Lung (tissue), 12 donors: ENCODE data around the gene KCNMA1. TPM values are rescaled to one million over a fixed set of nuclear protein-coding genes. Genes with fewer than 3 reads are reported as not detected.

Experiments
- ATAC-seq: fragments of 200-7000 bp; cut with Tn5 transposase; one replicate; pipeline ENCODE4 v1.9.1; 2020; ENCODE audit warnings: moderate number of reproducible peaks; ENCODE audit not compliant: insufficient read depth, low FRiP score
- DNase-seq, 3 donors: peaks; one replicate each; pipeline ENCODE4 v3.0.0-alpha.2; 2013 to 2017
- H3K27ac ChIP-seq, 2 donors: one replicate each; pipeline ENCODE4 v1.5.1; 2013; ENCODE audit warnings: mild to moderate bottlenecking in 2 of 2, moderate library complexity in 2 of 2, control low read depth in 1 of 2, inconsistent platforms in 1 of 2, low read depth in 1 of 2, low read length in 1 of 2
- H3K27me3 ChIP-seq, 3 donors: one replicate each; pipeline ENCODE4 v1.5.1; 2013; ENCODE audit warnings: low read length in 2 of 3; ENCODE audit not compliant: control insufficient read depth in 3 of 3, insufficient read depth in 3 of 3
- H3K36me3 ChIP-seq, 4 donors: one replicate each; pipeline ENCODE4 v1.5.1; 2013; ENCODE audit warnings: low read length in 4 of 4, mild to moderate bottlenecking in 1 of 4, moderate library complexity in 1 of 4; ENCODE audit not compliant: control insufficient read depth in 4 of 4, insufficient read depth in 4 of 4
- H3K4me1 ChIP-seq, 5 donors: one replicate each; pipeline ENCODE4 v1.5.1; 2013; ENCODE audit warnings: low read length in 5 of 5, mild to moderate bottlenecking in 2 of 5, moderate library complexity in 1 of 5; ENCODE audit not compliant: control insufficient read depth in 5 of 5, insufficient read depth in 5 of 5
- H3K4me3 ChIP-seq: one replicate; pipeline ENCODE4 v1.5.1; 2013; ENCODE audit warnings: mild to moderate bottlenecking, control low read depth, moderate library complexity
- H3K9ac ChIP-seq, 2 donors: one replicate each; pipeline ENCODE4 v1.5.1; 2013; ENCODE audit warnings: low read length in 2 of 2, control low read depth in 1 of 2; ENCODE audit not compliant: insufficient read depth in 1 of 2
- H3K9me3 ChIP-seq, 4 donors: one replicate each; pipeline ENCODE4 v1.5.1; 2013; ENCODE audit warnings: low read length in 3 of 4, mild to moderate bottlenecking in 1 of 4, moderate library complexity in 1 of 4; ENCODE audit not compliant: control insufficient read depth in 4 of 4, insufficient read depth in 3 of 4
- CTCF ChIP-seq: IDR thresholded peaks from 2 replicates; pipeline ENCODE4 v1.5.1; 2012; ENCODE audit warnings: mild to moderate bottlenecking; ENCODE audit errors: control extremely low read depth, extremely low read depth
- whole genome bisulfite sequencing, 2 donors: extraction: QIAGEN DNeasy Blood & Tissue Kit; methylation state at CpG; one replicate each; pipeline ENCODE4 v1.1.7; 2013; 5-methylcytosine and 5-hydroxymethylcytosine counted together
- polyA plus RNA-seq, 2 donors: library from polyadenylated mRNA; stranded (reverse); fragments of 200-250 nt; gene quantifications; one replicate each; pipeline ENCODE4 v1.2.1, GENCODE V29; 2013
- total RNA-seq, 2 donors: library from RNA; depleted of rRNA in 1 of 2; stranded (reverse); fragments of >200 nt in 1 of 2; gene quantifications; one replicate each; pipeline ENCODE4 v1.2.1, GENCODE V29; 2014 to 2021
- donor health status: control.
- donor health status: control.
- donor health status: Bipolar disorder and iron deficiency.
- donor health status: healthy.
- donor health status: DM: yes; HTN: yes; CAD: no.

The KCNMA1 gene
- total and polyA plus RNA-seq, 4 donors = 3.8 to 13.0 (median 5.5) TPM

DNA sequence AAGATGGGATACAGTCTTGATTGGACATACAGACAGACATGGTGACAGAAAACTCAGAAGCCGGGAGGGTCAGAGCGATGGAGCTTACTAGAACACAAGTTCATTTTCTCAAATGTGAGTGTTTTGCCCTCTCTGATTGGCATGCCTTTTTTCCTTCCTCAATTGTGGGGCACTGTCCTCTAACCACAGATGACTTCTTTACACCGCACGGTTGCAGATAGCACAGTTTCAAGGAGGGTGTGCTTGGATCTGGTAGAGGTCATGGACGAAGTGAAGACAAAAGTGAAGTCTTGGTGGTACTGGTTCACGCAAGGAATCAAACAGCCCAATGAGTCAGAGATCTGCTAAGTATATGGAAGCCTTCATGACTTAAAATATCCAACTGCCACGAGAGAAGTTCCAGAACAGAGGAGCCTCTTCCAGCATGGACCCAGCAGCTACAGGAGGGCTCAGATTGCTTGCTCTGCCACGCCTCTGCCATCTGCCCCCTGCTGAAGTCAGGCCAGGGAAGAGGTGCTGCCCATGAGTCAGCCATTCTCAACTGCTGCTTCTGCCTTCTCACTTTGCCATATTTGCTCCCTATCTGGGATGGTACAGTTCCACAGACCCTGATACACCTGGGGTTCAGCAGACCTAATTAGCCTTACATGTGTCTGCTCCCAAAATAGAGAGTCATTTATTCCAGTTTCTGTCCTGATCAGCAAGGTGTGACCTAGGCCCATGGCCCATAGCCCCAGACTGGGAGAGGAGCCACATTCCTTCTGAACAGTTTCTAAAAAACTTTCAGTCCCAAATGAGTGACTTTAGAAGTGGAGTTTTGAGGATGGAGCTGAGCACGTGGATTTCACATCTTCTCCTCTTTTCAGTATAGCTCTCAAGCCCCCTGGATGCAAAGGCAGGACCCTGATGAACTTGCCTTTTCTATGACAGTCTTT lies 413.8 kb downstream of the KCNMA1 start:
- no peaks in the 10 kb centered on the region for H3K27me3 ChIP-seq
- H3K36me3 ChIP-seq = no peaks in the 10 kb centered on the region
- TF ChIP-seq CTCF = no peak
- 54 to 75% methylated on average over 9 of the region's 9 CpGs for WGBS, 2 donors
- no peak for DNase-seq
- no peak for ATAC-seq
- H3K4me1 ChIP-seq = no peaks in the 10 kb centered on the region
- H3K27ac ChIP-seq = no peak overlapping the region
- no peak overlapping the region for H3K4me3 ChIP-seq
- no peak overlapping the region for H3K9ac ChIP-seq
- no peaks in the 10 kb centered on the region for H3K9me3 ChIP-seq

DNA sequence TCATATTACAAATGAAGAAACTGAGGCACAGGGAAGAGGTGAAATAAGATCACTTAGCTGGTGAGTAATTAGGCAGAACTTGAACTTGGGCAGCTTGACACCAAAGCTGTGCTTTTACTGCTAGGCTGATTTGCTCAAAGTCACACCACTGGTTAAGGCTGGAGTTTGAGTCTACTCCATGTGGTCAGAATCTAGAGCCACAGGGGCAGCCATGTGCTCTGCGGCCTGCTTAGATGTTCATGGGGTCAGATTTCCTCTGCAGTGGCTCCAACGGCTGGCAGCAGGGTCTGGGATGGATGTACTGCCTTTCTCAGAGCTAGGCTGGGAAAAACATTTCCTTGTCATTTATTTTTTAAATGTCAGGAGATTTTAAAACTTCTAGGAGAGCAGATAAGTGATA lies 417.5 kb downstream of the KCNMA1 start:
- Histone ChIP-seq H3K4me1 (no peaks in the 10 kb centered on the region), H3K9ac (no peak overlapping the region), H3K9me3 (no peaks in the 10 kb centered on the region), H3K36me3 (no peaks in the 10 kb centered on the region), H3K27ac (no peak overlapping the region), H3K27me3 (no peaks in the 10 kb centered on the region), H3K4me3 (no peak overlapping the region)
- DNase-seq (no peak), ATAC-seq (no peak)
- TF ChIP-seq CTCF = no peak
- 71 to 85% methylated on average over 2 of the region's 2 CpGs for WGBS, 2 donors

- no peak for ATAC-seq
- Histone ChIP-seq H3K9ac (no peak overlapping the region), H3K9me3 (no peaks in the 10 kb centered on the region), H3K4me3 (no peak overlapping the region), H3K4me1 (no peaks in the 10 kb centered on the region), H3K27ac (no peak overlapping the region), H3K36me3 (no peaks in the 10 kb centered on the region), H3K27me3 (peaks cover 0 to 3% (median 0%) of the 10 kb centered on the region in 3 donors)
- DNase-seq = no peak
- 84 to 93% methylated on average over 6 of the region's 6 CpGs for WGBS, 2 donors
- TF ChIP-seq CTCF = no peak
Measured at GRCh38 chr10:77219046-77219445, 418.6 kb downstream of the KCNMA1 start.
